Body of pancreas (tissue), 4 donors: ENCODE data around the gene CTSZ. TPM values are rescaled to one million over a fixed set of nuclear protein-coding genes. Genes with fewer than 3 reads are reported as not detected.

Experiments used
- ATAC-seq: fragments of 150-250 bp; one replicate; pipeline ENCODE4 v1.9.1; 2016
- DNase-seq, 4 donors: peaks; one replicate each; pipeline ENCODE4 v3.0.0-alpha.2; 2019
- H3K27ac ChIP-seq, 4 donors: fragments of 200-600 bp; sonication (generic); 1 replicate in 3 of 4; 2 replicates in 1 of 4; pipeline versions ENCODE4 v1.5.1 to v1.6.1; 2016 to 2019; ENCODE audit warnings: mild to moderate bottlenecking in 1 of 4, mixed read lengths in 1 of 4, moderate library complexity in 1 of 4
- H3K27me3 ChIP-seq, 2 donors: fragments of 200-600 bp; sonication (generic); one replicate each; pipeline ENCODE4 v1.6.0; 2016; ENCODE audit warnings: mild to moderate bottlenecking in 1 of 2
- H3K36me3 ChIP-seq, 2 donors: fragments of 200-600 bp; sonication (generic); replicated peaks in 1 of 2; 2 replicates each; pipeline ENCODE4 v1.5.1; 2016; ENCODE audit warnings: low read depth in 2 of 2; ENCODE audit not compliant: insufficient read depth in 1 of 2
- H3K4me1 ChIP-seq: fragments of 200-600 bp; sonication (generic); one replicate; pipeline ENCODE4 v1.6.0; 2016
- H3K4me3 ChIP-seq, 2 donors: fragments of 200-600 bp; sonication (generic); 1 replicate in 1 of 2; 2 replicates in 1 of 2; pipeline ENCODE4 v1.5.1; 2016 to 2019
- H3K9me3 ChIP-seq, 3 donors: fragments of 200-600 bp; sonication (generic); 1 replicate in 2 of 3; 2 replicates in 1 of 3; pipeline ENCODE4 v1.5.1; 2016
- CTCF ChIP-seq, 7 experiments: fragments of 450-650 bp in 4 of 7; fragments of 200-600 bp in 3 of 7; sonication (generic) in 3 of 7; IDR thresholded peaks; one replicate each; pipeline ENCODE4 v1.5.1; 2016 to 2019; ENCODE audit warnings: antibody characterized with exemption in 7 of 7
- POLR2A ChIP-seq, 3 donors: fragments of 450-650 bp; IDR thresholded peaks; one replicate each; pipeline ENCODE4 v1.6.1; 2016; ENCODE audit warnings: antibody characterized with exemption in 3 of 3, mild to moderate bottlenecking in 2 of 3
- WGBS, 2 donors: methylation state at CpG; one replicate each; pipeline ENCODE4 v1.1.5; 2017; 5-methylcytosine and 5-hydroxymethylcytosine counted together
- intact Hi-C: fragments of 100-400 bp; cut with DNase I; formaldehyde crosslinking; loops from one replicate; pipeline ENCODE4 v1.15.1; 2023
- total RNA-seq, 2 donors: library from RNA; depleted of rRNA; stranded (reverse); fragments of >200 nt; gene quantifications; one replicate each; pipeline ENCODE4 v1.1.0, GENCODE V29; 2016

CTSZ gene
- total RNA-seq, 2 donors from 2014 or later, result 54.1 to 89.8 TPM

GRCh38 chr20:58981628-58982364 lies 25.3 kb downstream of the CTSZ start:
- intact Hi-C loops, result loop anchor here (10.0 kb wide), 1 partner anchor 97 kb away; no protein-coding TSS in a partner anchor
- peaks cover 24% of the 10 kb centered on the region for H3K4me1 ChIP-seq
- H3K27ac ChIP-seq, result peak overlapping the region; percentile 37 to 79 (median 69)
- no peaks in the 10 kb centered on the region for H3K27me3 ChIP-seq
- no peaks in the 10 kb centered on the region for H3K36me3 ChIP-seq
- 14 to 41% methylated on average over 13 to 29 of the region's 29 CpGs for WGBS, 2 donors
- DNase-seq (no peak), ATAC-seq (peak; percentile 1)
- TF ChIP-seq POLR2A (IDR thresholded peaks at IDR 0.05) (no peak), CTCF (IDR thresholded peaks at IDR 0.05) (no peak)
- peak overlapping the region; percentile 22 to 33 for H3K4me3 ChIP-seq
- no peaks in the 10 kb centered on the region for H3K9me3 ChIP-seq

GRCh38 chr20:58980711-58981627 lies 26.1 kb downstream of the CTSZ start, which contains the start of gene NELFCD:
Gene NELFCD (plus strand): TSS chr20:58981256. CDS start chr20:58981310, 54 bp downstream.
- ATAC-seq, result peak; percentile 96
- no peaks in the 10 kb centered on the region for H3K9me3 ChIP-seq
- DNase-seq, result peak; percentile 86 to 92 (median 90)
- intact Hi-C loops, result loop anchor here (10.0 kb wide), 1 partner anchor 96 kb away; no protein-coding TSS in a partner anchor
- peaks cover 24% of the 10 kb centered on the region for H3K4me1 ChIP-seq
- peak within 1 kb of the TSS; percentile 22 to 33 for H3K4me3 ChIP-seq
- H3K27me3 ChIP-seq, result no peaks in the 10 kb centered on the region
- H3K27ac ChIP-seq, result peak within 1 kb of the TSS; percentile 37 to 79 (median 69)
- TF ChIP-seq CTCF (IDR thresholded peaks at IDR 0.05), result no peak
- peak; percentile 37 to 79 (median 71) for TF ChIP-seq POLR2A (IDR thresholded peaks at IDR 0.05)
- WGBS, 2 donors, result 7 to 52% methylated on average over 11 to 80 of the region's 109 CpGs
- H3K36me3 ChIP-seq, result no peaks in the 10 kb centered on the region

- Histone ChIP-seq H3K9me3 (no peaks in the 10 kb centered on the region), H3K36me3 (no peaks in the 10 kb centered on the region), H3K4me1 (peaks cover 11% of the 10 kb centered on the region), H3K4me3 (no peak overlapping the region), H3K27ac (no peak overlapping the region), H3K27me3 (no peaks in the 10 kb centered on the region)
- TF ChIP-seq POLR2A (IDR thresholded peaks at IDR 0.05), result no peak
- TF ChIP-seq CTCF (IDR thresholded peaks at IDR 0.05), result no peak
- DNase-seq (no peak), ATAC-seq (no peak)
- intact Hi-C loops, result loop anchor here (10.0 kb wide), 1 partner anchor 64 kb away; no protein-coding TSS in a partner anchor
- WGBS, 2 donors, result 69% methylated on average over 6 of the region's 6 CpGs
Observed at GRCh38 chr20:58978351-58979190, 28.5 kb downstream of the CTSZ start.

GRCh38 chr20:58976061-58976730 lies 30.9 kb downstream of the CTSZ start:
- Histone ChIP-seq H3K27me3 (no peaks in the 10 kb centered on the region), H3K27ac (no peak overlapping the region), H3K36me3 (no peaks in the 10 kb centered on the region), H3K4me1 (no peaks in the 10 kb centered on the region), H3K9me3 (no peaks in the 10 kb centered on the region), H3K4me3 (no peak overlapping the region)
- intact Hi-C loops, result loop anchor here (10.0 kb wide), 1 partner anchor 61 kb away; no protein-coding TSS in a partner anchor
- no peak for DNase-seq
- no peak for ATAC-seq
- TF ChIP-seq CTCF (IDR thresholded peaks at IDR 0.05), result no peak
- no peak for TF ChIP-seq POLR2A (IDR thresholded peaks at IDR 0.05)
- WGBS, 2 donors, result 84 to 91% methylated on average over 3 of the region's 3 CpGs
